ENCODE data around the gene WASF3.

DNA sequence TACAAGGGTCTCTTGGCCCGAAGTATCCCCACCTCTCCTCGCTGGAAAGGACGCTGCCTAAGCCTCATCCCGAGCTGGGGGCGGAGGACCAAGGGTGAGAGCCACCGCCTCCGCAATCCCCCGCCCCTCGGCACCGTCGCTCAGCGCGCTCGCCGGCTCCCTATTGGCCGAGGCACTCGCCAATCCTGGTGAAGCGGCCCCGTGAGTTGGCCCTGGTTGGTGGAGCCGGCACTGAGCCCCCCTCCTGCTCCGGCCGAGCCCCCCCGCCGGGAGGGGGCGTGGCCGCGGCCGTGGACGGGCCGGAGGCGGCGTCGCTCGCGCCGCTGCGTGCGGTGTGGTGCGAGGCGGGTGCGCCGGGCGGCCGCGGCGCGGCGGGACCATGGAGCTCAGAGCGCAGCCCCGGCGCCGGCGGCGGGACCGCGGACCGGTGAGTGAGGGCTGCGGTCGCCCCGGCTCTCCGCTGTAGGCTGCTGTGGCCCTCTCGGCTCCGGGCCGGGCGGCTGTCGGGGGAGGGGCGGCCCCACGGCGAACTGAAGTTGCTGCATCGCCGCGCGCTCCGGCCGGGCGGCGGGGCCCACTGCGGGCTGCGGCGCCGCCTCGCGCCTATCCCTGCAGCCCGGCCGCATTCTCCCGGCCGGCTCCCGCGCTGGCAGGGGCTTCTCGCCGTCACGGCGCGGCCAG lies at the start of gene WASF3:
- TF ChIP-seq CTCF (IDR thresholded peaks at IDR 0.05; ENCODE audit: low read depth, low read length, poor library complexity, severe bottlenecking) (no peak), EZH2phosphoT487 (IDR thresholded peaks at IDR 0.05; ENCODE audit: borderline replicate concordance, low read length) (no peak)
